Raji (cell line): Measurements from ENCODE around the gene TGFBI.

ENCODE experiments used
- POLR2A ChIP-seq: IDR thresholded peaks from 2 replicates; pipeline ENCODE4 v1.6.1; 2011; ENCODE audit warnings: low read depth, low read length, control low read depth; ENCODE audit not compliant: insufficient read depth

The TGFBI gene

GRCh38 chr5:136015966-136016650 lies 12.7 kb upstream of the TGFBI start:
- no peak for TF ChIP-seq POLR2A

GRCh38 chr5:136016945-136017530 lies 11.8 kb upstream of the TGFBI start:
- no peak for TF ChIP-seq POLR2A

- TF ChIP-seq POLR2A = no peak
Observed at GRCh38 chr5:136018814-136019783, 9.7 kb upstream of the TGFBI start.

- TF ChIP-seq POLR2A = no peak
Observed at GRCh38 chr5:136020001-136020382, 8.8 kb upstream of the TGFBI start.

- no peak for TF ChIP-seq POLR2A
Observed at GRCh38 chr5:136020383-136021015, 8.3 kb upstream of the TGFBI start.

GRCh38 chr5:136021016-136021405 lies 7.8 kb upstream of the TGFBI start:
- no peak for TF ChIP-seq POLR2A

- no peak for TF ChIP-seq POLR2A
Observed at GRCh38 chr5:136022965-136023364, 5.8 kb upstream of the TGFBI start.

GRCh38 chr5:136023958-136024541 lies 4.7 kb upstream of the TGFBI start:
- TF ChIP-seq POLR2A = no peak

- TF ChIP-seq POLR2A = no peak
Observed at GRCh38 chr5:136025900-136026299, 2.9 kb upstream of the TGFBI start.

- TF ChIP-seq POLR2A = no peak
Observed at GRCh38 chr5:136026636-136027035, 2.2 kb upstream of the TGFBI start.

- no peak for TF ChIP-seq POLR2A
Observed at GRCh38 chr5:136027311-136027710, 1.5 kb upstream of the TGFBI start.

- TF ChIP-seq POLR2A = no peak
Observed at GRCh38 chr5:136028090-136028489, 698 bp upstream of the TGFBI start.

GRCh38 chr5:136030252-136030651 lies 1.5 kb downstream of the TGFBI start:
- no peak for TF ChIP-seq POLR2A

GRCh38 chr5:136030956-136031611 lies 2.3 kb downstream of the TGFBI start:
- TF ChIP-seq POLR2A = no peak

- no peak for TF ChIP-seq POLR2A
Observed at GRCh38 chr5:136031711-136032110, 2.9 kb downstream of the TGFBI start.

GRCh38 chr5:136032564-136032963 lies 3.8 kb downstream of the TGFBI start:
- no peak for TF ChIP-seq POLR2A
